H9 (cell line): Measurements from ENCODE around the gene MLKL. TPM values are rescaled to one million over a fixed set of nuclear protein-coding genes. Genes with fewer than 3 reads are reported as not detected.

Experiments used
- DNase-seq: peaks from one replicate; pipeline ENCODE4 v3.0.0-alpha.2; 2017
- H2AFZ ChIP-seq: one replicate; pipeline ENCODE4 v1.6.1; 2013; ENCODE audit warnings: mild to moderate bottlenecking, low read length, control low read depth, moderate library complexity
- H2AK5ac ChIP-seq: 2 replicates; pipeline ENCODE4 v1.6.1; 2013; ENCODE audit warnings: low read length, control low read depth, mixed read lengths; ENCODE audit not compliant: insufficient read length
- H2BK120ac ChIP-seq: one replicate; pipeline ENCODE4 v1.6.1; 2013; ENCODE audit warnings: low read depth, mild to moderate bottlenecking, low read length, control low read depth, inconsistent platforms; ENCODE audit not compliant: poor library complexity, severe bottlenecking
- H2BK12ac ChIP-seq: 2 replicates; pipeline ENCODE4 v1.6.1; 2013; ENCODE audit warnings: low read length, control low read depth, mixed read lengths, low read depth; ENCODE audit not compliant: insufficient read length
- H2BK15ac ChIP-seq: 2 replicates; pipeline ENCODE4 v1.6.1; 2013; ENCODE audit warnings: low read depth, low read length, control low read depth
- H2BK20ac ChIP-seq: one replicate; pipeline ENCODE4 v1.6.1; 2013; ENCODE audit warnings: low read depth, mild to moderate bottlenecking, low read length, control low read depth, inconsistent platforms; ENCODE audit not compliant: poor library complexity, severe bottlenecking
- H2BK5ac ChIP-seq: 2 replicates; pipeline ENCODE4 v1.6.1; 2013; ENCODE audit warnings: low read length, control low read depth, mixed read lengths; ENCODE audit not compliant: insufficient read length
- H3K14ac ChIP-seq: 2 replicates; pipeline ENCODE4 v1.6.1; 2013; ENCODE audit warnings: low read length, control low read depth; ENCODE audit not compliant: insufficient read depth
- H3K18ac ChIP-seq: 2 replicates; pipeline ENCODE4 v1.6.1; 2013; ENCODE audit warnings: low read depth, mild to moderate bottlenecking, mixed read lengths, low read length, control low read depth; ENCODE audit not compliant: insufficient read length
- H3K23ac ChIP-seq: 2 replicates; pipeline ENCODE4 v1.6.1; 2013; ENCODE audit warnings: low read length, control low read depth, mixed read lengths, low read depth; ENCODE audit not compliant: insufficient read length
- H3K23me2 ChIP-seq: 2 replicates; pipeline ENCODE4 v1.6.1; 2013; ENCODE audit warnings: low read depth, mild to moderate bottlenecking, mixed read lengths, low read length, control low read depth; ENCODE audit not compliant: insufficient read length, poor library complexity, severe bottlenecking
- H3K27ac ChIP-seq: 2 replicates; pipeline ENCODE4 v1.5.1; 2013; ENCODE audit warnings: low read length, control low read depth, mixed read lengths, low read depth; ENCODE audit not compliant: insufficient read length
- H3K27me3 ChIP-seq: 2 replicates; pipeline ENCODE4 v1.6.1; 2013; ENCODE audit warnings: low read length, control low read depth, inconsistent platforms; ENCODE audit not compliant: insufficient read depth
- H3K4ac ChIP-seq: 2 replicates; pipeline ENCODE4 v1.6.1; 2013; ENCODE audit warnings: low read depth, mild to moderate bottlenecking, control low read depth, inconsistent platforms, low read length, moderate library complexity
- H3K4me1 ChIP-seq: 2 replicates; pipeline ENCODE4 v1.6.1; 2013; ENCODE audit warnings: low read length, control low read depth, inconsistent platforms; ENCODE audit not compliant: insufficient read depth
- H3K4me2 ChIP-seq: 2 replicates; pipeline ENCODE4 v1.6.1; 2013; ENCODE audit warnings: low read length, control low read depth, mixed read lengths; ENCODE audit not compliant: insufficient read length, insufficient read depth
- H3K56ac ChIP-seq: 2 replicates; pipeline ENCODE4 v1.6.1; 2013; ENCODE audit warnings: low read depth, mild to moderate bottlenecking, mixed read lengths, low read length, control low read depth; ENCODE audit not compliant: insufficient read length
- H3K79me1 ChIP-seq: 2 replicates; pipeline ENCODE4 v1.6.1; 2013; ENCODE audit warnings: low read depth, mild to moderate bottlenecking, moderate library complexity, low read length, control low read depth, inconsistent platforms; ENCODE audit not compliant: insufficient read depth, poor library complexity, severe bottlenecking
- H3K79me2 ChIP-seq: 2 replicates; pipeline ENCODE4 v1.6.1; 2013; ENCODE audit warnings: low read length, control low read depth, inconsistent platforms; ENCODE audit not compliant: insufficient read depth
- H3K9ac ChIP-seq: 2 replicates; pipeline ENCODE4 v1.6.1; 2013; ENCODE audit warnings: low read length, control low read depth, mixed read lengths; ENCODE audit not compliant: insufficient read length; ENCODE audit errors: extremely low read depth
- H3K9me3 ChIP-seq: one replicate; pipeline ENCODE4 v1.6.1; 2013; ENCODE audit warnings: low read depth, low read length, inconsistent platforms; ENCODE audit not compliant: control insufficient read depth
- H3T11ph ChIP-seq: one replicate; pipeline ENCODE4 v1.6.1; 2013; ENCODE audit warnings: mild to moderate bottlenecking, low read length, control low read depth, inconsistent platforms
- H4K20me1 ChIP-seq: one replicate; pipeline ENCODE4 v1.6.1; 2013; ENCODE audit not compliant: control insufficient read depth, insufficient read length, insufficient read depth
- H4K5ac ChIP-seq: 2 replicates; pipeline ENCODE4 v1.6.1; 2013; ENCODE audit warnings: low read depth, mild to moderate bottlenecking, mixed read lengths, low read length, control low read depth; ENCODE audit not compliant: insufficient read length
- H4K8ac ChIP-seq: replicated peaks from 2 replicates; pipeline ENCODE4 v1.6.1; 2013; ENCODE audit warnings: low read length, control low read depth, mixed read lengths, low read depth; ENCODE audit not compliant: insufficient read length
- H4K91ac ChIP-seq: 2 replicates; pipeline ENCODE4 v1.6.1; 2013; ENCODE audit warnings: low read depth, mild to moderate bottlenecking, moderate library complexity, mixed read lengths, low read length, control low read depth; ENCODE audit not compliant: insufficient read length
- H3K27ac Mint-ChIP-seq, 3 experiments: 2 replicates in 2 of 3; 3 replicates in 1 of 3; pipeline ENCODE4 v1.8.0; 2020 to 2021; ENCODE audit warnings: mixed read lengths in 3 of 3, mild to moderate bottlenecking in 1 of 3, moderate library complexity in 1 of 3
- H3K27me3 Mint-ChIP-seq: 2 replicates; pipeline ENCODE4 v1.8.0; 2021; ENCODE audit warnings: low read depth, mild to moderate bottlenecking, moderate library complexity, mixed read lengths
- H3K36me3 Mint-ChIP-seq, 3 experiments: 2 replicates in 2 of 3; 3 replicates in 1 of 3; pipeline ENCODE4 v1.8.0; 2020 to 2021; ENCODE audit warnings: low read depth in 3 of 3, mixed read lengths in 3 of 3; ENCODE audit not compliant: insufficient read depth in 1 of 3
- H3K4me1 Mint-ChIP-seq, 2 experiments: 2 replicates each; pipeline ENCODE4 v1.8.0; 2020; ENCODE audit warnings: mixed read lengths in 2 of 2
- H3K4me3 Mint-ChIP-seq, 2 experiments: 2 replicates in 1 of 2; 3 replicates in 1 of 2; pipeline ENCODE4 v1.8.0; 2020 to 2021; ENCODE audit warnings: mild to moderate bottlenecking in 2 of 2, mixed read lengths in 2 of 2, moderate library complexity in 1 of 2
- H3K9me3 Mint-ChIP-seq, 2 experiments: 2 replicates in 1 of 2; 3 replicates in 1 of 2; pipeline ENCODE4 v1.8.0; 2020; ENCODE audit warnings: mild to moderate bottlenecking in 2 of 2, mixed read lengths in 2 of 2, moderate library complexity in 1 of 2
- CTCF ChIP-seq: fragments of 200-600 bp; sonication (generic); conservative IDR thresholded peaks from 3 replicates; pipeline ENCODE4 v1.8.0; 2021; ENCODE audit warnings: antibody characterized with exemption, mild to moderate bottlenecking
- WGBS: extraction: QIAGEN DNeasy Blood & Tissue Kit; methylation state at CpG from one replicate; pipeline ENCODE4 v1.1.7; 2013; ENCODE audit warnings: missing lambda C conversion rate, low lambda C conversion rate, mixed read lengths; ENCODE audit not compliant: insufficient read length; ENCODE audit errors: extremely low coverage; 5-methylcytosine and 5-hydroxymethylcytosine counted together
- total RNA-seq: library from RNA; stranded (reverse); gene quantifications from 2 replicates; pipeline ENCODE4 v1.2.1, GENCODE V29; 2021

The MLKL gene
- total RNA-seq, 1 experiment from 2014 or later, result 0.37 TPM

DNA sequence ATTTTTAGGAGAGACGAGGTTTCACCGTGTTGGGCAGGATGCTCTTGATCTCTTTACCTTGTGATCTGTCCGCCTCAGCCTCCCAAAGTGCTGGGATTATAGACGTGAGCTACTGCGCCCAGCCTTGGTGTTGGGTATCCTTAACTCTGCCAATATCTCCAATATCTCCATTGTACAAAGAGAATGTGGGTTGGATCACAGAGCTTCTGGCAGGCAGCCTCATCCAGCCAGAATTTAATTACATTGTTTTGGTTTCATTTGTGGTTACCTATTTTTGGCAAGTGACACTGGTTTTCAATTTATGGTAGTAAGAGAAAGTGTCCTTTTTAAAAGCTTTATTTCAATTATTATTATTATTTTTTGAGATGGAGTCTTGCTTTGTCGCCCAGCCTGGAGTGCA, 20.0 kb downstream of the MLKL start:
- H3K27me3 ChIP-seq, result no peaks in the 10 kb centered on the region
- H3K9ac ChIP-seq, result no peak overlapping the region
- H3K14ac ChIP-seq, result no peak overlapping the region
- no peak overlapping the region for H2BK20ac ChIP-seq
- H3K4me2 ChIP-seq, result no peak overlapping the region
- no peaks in the 10 kb centered on the region; a peak in 1 of 7 replicates for H3K36me3 Mint-ChIP-seq
- no peak overlapping the region for H2BK120ac ChIP-seq
- no peak overlapping the region for H3K4me3 Mint-ChIP-seq
- no peak overlapping the region for H2AFZ ChIP-seq
- H3K23me2 ChIP-seq, result no peaks in the 10 kb centered on the region
- H3K9me3 ChIP-seq, result no peaks in the 10 kb centered on the region
- no peak overlapping the region for H4K5ac ChIP-seq
- H2BK5ac ChIP-seq, result no peak overlapping the region
- H3K27ac Mint-ChIP-seq, result no peak overlapping the region
- no peak overlapping the region for H3T11ph ChIP-seq
- H3K79me2 ChIP-seq, result no peaks in the 10 kb centered on the region
- H2AK5ac ChIP-seq, result no peak overlapping the region
- H3K23ac ChIP-seq, result no peak overlapping the region
- no peak overlapping the region for H3K4ac ChIP-seq
- TF ChIP-seq CTCF, result no peak
- H3K56ac ChIP-seq, result no peak overlapping the region
- H2BK15ac ChIP-seq, result no peak overlapping the region
- H3K4me1 ChIP-seq, result no peaks in the 10 kb centered on the region
- H3K9me3 Mint-ChIP-seq, result no peaks in the 10 kb centered on the region
- H4K91ac ChIP-seq, result no peak overlapping the region
- no peak overlapping the region for H3K27ac ChIP-seq
- H4K8ac ChIP-seq, result no peak overlapping the region
- no peaks in the 10 kb centered on the region for H3K79me1 ChIP-seq
- H2BK12ac ChIP-seq, result no peak overlapping the region
- no peak overlapping the region for H3K18ac ChIP-seq
- no peaks in the 10 kb centered on the region for H4K20me1 ChIP-seq
- peaks cover 4% of the 10 kb centered on the region for H3K27me3 Mint-ChIP-seq
- H3K4me1 Mint-ChIP-seq, result peaks cover 8 to 13% of the 10 kb centered on the region in 2 experiments
- WGBS, result no CpG with 5 or more reads among the region's 6 CpGs
- DNase-seq, result no peak
